Measurements from ENCODE around the gene EYS. TPM values are rescaled to one million over a fixed set of nuclear protein-coding genes. Genes with fewer than 3 reads are reported as not detected.

Gene EYS
- total RNA-seq, 2 experiments from 2014 or later = not detected

DNA sequence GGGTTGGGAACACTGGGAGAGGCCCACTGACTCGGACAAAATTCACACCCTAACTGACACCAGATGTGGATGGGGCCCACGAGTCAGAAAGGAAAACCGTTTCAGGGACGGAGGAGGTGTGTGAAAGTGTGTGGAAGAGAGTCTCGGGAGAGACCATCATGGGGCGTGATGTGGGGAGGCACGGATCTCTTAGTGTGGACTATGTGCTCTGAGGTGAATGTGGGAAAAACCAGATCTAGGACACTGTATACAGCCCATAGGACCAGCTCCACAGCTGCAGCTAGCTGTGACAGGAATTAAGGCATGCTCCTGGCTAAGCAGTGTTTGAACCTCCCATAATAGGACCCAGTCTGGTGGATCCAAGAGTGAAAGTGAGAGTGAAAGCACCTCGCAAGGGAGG lies 1380.1 kb downstream of the EYS start:
- no peak overlapping the region for H3K27ac Mint-ChIP-seq
- DNase-seq = no peak
- no peaks in the 10 kb centered on the region for H3K36me3 Mint-ChIP-seq
- H3K27me3 Mint-ChIP-seq = no peaks in the 10 kb centered on the region
- CTCF ChIA-PET = no interaction called here
- no peaks in the 10 kb centered on the region for H3K4me1 Mint-ChIP-seq
- no peak for ATAC-seq
- H3K4me3 Mint-ChIP-seq = no peak overlapping the region
- H3K9me3 Mint-ChIP-seq (ENCODE audit: low read depth) = peaks cover 4% of the 10 kb centered on the region

DNA sequence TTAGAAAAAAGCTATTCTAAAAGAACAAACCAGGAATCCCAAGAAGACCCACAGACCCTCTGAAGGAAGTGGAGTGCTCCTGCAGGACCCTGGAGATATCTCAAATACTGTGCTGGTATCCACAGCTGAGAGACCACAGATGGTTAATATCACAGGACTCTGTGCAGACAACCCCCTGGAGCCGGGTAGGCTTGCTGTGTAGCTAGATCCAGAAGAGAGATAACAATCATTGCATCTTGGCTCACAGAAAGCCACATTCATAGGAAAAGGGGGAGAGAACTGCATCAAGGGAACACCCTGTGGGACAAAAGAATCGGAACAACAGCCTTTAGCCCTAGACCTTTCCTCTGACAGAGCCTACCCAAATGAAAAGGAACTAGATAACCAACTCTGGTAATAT lies 1381.9 kb downstream of the EYS start:
- Mint-ChIP-seq H3K27me3 (no peaks in the 10 kb centered on the region), H3K36me3 (no peaks in the 10 kb centered on the region), H3K4me3 (no peak overlapping the region), H3K4me1 (no peaks in the 10 kb centered on the region), H3K9me3 (ENCODE audit: low read depth) (peaks cover 4% of the 10 kb centered on the region), H3K27ac (no peak overlapping the region)
- ATAC-seq (no peak), DNase-seq (no peak)
- CTCF ChIA-PET = no interaction called here

DNA sequence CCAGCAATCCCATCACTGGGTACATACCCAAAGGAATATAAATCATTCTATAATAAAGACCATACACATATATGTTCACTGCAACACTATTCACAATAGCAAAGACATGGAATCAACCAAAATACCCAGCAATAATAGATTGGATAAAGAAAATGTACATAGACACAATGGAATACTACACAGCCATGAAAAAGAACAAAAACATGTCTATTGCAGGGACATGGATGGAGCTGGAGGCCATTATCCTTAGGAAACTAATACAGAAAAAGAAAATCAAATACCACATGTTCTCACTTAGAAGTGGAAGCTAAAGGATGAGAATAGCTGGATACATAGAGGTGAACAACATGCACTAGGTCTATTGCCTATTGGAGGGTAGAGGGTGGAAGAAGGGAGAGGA lies 1396.8 kb downstream of the EYS start:
- CTCF ChIA-PET = no interaction called here
- no peaks in the 10 kb centered on the region for H3K4me1 Mint-ChIP-seq

DNA sequence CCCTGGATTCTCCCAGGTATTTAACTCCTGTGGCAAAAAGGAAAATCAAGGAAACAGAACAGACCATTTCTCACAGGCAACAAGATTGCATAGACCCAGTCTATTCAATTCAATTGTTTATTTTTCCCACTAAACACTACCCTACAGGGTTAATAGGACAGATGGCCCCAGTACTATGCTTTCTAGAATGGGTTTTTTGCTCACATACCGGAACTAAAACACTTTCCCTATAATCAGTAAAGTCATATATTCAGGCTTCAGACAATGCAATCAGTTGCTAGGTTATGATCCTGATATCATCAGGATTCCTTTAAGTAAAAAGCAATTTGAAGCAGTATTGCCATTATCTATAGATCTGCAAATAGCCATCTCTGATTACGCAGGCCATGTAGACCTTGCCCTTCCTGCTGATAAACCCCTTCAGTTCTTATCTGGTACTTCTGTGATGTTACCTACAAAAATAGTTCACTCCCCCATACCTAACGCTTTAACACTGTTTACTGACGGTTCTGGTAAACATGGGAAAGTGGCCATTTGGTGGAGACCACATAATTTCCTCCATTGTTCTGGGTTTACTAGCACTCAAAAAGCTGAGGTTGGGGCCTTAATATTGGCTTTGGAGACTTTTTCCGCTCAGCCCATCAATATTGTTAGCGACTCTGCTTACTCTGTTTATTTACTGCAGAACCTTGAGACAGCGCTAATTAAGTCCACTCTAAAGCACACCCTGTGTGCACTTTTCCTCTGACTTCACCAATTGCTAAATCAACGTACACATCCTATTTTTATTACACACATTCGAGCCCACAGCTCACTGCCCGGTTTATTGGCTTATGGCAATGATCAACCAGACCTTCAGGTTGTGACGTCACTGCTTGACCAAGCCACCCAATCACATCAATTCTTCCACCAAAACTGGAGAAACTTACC lies 1405.5 kb downstream of the EYS start:
- CTCF ChIA-PET = no interaction called here
- H3K4me3 Mint-ChIP-seq = no peak overlapping the region
- H3K27me3 Mint-ChIP-seq = no peaks in the 10 kb centered on the region
- ATAC-seq (no peak), DNase-seq (no peak)
- H3K27ac Mint-ChIP-seq = no peak overlapping the region
- no peaks in the 10 kb centered on the region for H3K4me1 Mint-ChIP-seq
- H3K9me3 Mint-ChIP-seq (ENCODE audit: low read depth) = peaks cover 10% of the 10 kb centered on the region
- H3K36me3 Mint-ChIP-seq = no peaks in the 10 kb centered on the region

More for the DNA sequence above, 1396.8 kb downstream of the EYS start:
- no peaks in the 10 kb centered on the region for H3K27me3 Mint-ChIP-seq
- peaks cover 17% of the 10 kb centered on the region for H3K9me3 Mint-ChIP-seq (ENCODE audit: low read depth)
- H3K27ac Mint-ChIP-seq = no peak overlapping the region
- H3K36me3 Mint-ChIP-seq = no peaks in the 10 kb centered on the region
- H3K4me3 Mint-ChIP-seq = no peak overlapping the region
- ATAC-seq (no peak), DNase-seq (no peak)

DNA sequence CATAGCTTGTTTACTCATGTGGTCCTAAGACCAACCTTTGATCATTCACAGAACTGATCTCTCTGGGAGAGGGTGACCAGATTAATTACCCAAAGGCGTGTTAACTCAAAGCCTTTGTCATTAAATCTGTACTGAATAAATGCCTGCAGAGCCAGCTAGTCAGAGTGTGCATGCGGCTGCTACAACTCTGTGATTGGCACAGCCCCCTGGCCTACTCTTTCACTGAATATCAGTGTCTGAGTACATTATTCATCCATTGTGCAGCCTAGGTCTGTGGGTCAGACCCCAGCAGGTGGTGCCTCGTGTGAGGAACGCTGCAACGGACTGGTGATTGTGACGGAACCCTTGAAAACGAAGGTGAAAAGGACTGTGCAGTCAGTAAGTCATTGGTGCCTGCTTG lies 1407.8 kb downstream of the EYS start:
- Mint-ChIP-seq H3K4me3 (no peak overlapping the region), H3K9me3 (ENCODE audit: low read depth) (peaks cover 10% of the 10 kb centered on the region), H3K4me1 (no peaks in the 10 kb centered on the region), H3K27ac (no peak overlapping the region), H3K27me3 (no peaks in the 10 kb centered on the region), H3K36me3 (no peaks in the 10 kb centered on the region)
- ATAC-seq (no peak), DNase-seq (no peak)
- CTCF ChIA-PET = interaction anchor here (1.0 kb wide), 1 partner anchor 946 kb away, joined by 3 read pairs; no protein-coding TSS in a partner anchor

DNA sequence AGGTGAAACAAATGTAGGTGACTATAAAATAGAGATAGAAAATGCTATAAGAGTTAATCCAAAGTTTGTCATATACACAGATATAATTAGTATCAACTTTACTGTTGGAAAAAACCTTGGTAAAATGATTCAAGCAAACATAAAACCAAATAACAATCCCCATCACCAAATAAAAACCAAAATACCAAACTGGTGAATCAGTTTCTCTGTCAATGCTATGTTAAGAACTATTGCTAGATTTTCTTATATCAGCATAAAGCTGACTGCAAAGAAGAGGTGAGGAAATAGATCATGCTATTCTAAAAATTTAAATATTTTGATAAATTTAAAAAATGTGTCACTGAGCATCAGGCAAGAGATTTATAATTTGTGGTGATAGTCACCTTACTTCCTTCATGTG lies 1413.0 kb downstream of the EYS start:
- Mint-ChIP-seq H3K36me3 (no peaks in the 10 kb centered on the region), H3K9me3 (ENCODE audit: low read depth) (peaks cover 3% of the 10 kb centered on the region), H3K27ac (no peak overlapping the region), H3K27me3 (no peaks in the 10 kb centered on the region), H3K4me1 (no peaks in the 10 kb centered on the region), H3K4me3 (no peak overlapping the region)
- CTCF ChIA-PET = no interaction called here
- ATAC-seq (no peak), DNase-seq (no peak)

DNA sequence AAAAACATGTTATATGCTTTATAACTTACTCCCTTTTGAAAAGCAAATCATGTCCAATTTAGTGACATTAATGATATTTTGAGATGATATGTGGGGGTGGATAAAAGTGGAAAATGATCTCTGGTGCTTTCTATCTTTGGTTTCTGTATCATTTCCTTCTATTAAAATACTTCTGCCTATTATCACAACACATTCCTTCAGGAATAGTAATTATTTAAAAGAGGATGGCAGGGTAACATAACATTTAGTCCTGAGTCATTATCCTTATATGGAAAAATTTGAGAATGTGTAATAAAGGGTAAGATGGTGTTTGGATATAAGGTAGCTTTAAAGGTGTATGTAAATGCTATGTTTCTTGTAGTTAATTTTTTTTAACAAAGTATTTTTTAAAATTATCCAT lies 1413.7 kb downstream of the EYS start:
- CTCF ChIA-PET = interaction anchor here (0.6 kb wide), 1 partner anchor 761 kb away, joined by 4 read pairs; no protein-coding TSS in a partner anchor
- no peaks in the 10 kb centered on the region for H3K36me3 Mint-ChIP-seq
- no peaks in the 10 kb centered on the region for H3K4me1 Mint-ChIP-seq
- no peaks in the 10 kb centered on the region for H3K27me3 Mint-ChIP-seq
- no peak for ATAC-seq
- no peak overlapping the region for H3K4me3 Mint-ChIP-seq
- no peak for DNase-seq
- no peak overlapping the region for H3K27ac Mint-ChIP-seq
- peaks cover 3% of the 10 kb centered on the region for H3K9me3 Mint-ChIP-seq (ENCODE audit: low read depth)

DNA sequence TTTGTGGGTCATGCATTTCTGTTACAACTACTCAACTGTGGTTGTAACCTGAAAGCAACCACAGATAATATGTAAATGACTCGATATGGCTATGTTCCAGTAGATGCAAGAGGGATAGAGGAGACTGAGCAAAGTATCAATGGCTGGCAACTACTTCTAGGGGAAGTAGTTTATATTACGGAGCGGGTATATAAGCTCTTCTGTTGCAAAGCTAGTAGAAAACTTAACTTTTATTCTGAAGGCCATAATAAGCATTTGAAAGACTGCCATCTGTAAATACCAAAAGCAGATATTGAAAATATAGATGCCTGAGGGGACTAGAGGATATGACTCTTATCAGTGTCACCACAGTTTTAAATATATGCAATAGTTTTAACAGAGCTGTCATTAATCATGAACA lies 1416.2 kb downstream of the EYS start:
- no peaks in the 10 kb centered on the region for H3K27me3 Mint-ChIP-seq
- no peaks in the 10 kb centered on the region for H3K9me3 Mint-ChIP-seq (ENCODE audit: low read depth)
- H3K4me3 Mint-ChIP-seq = no peak overlapping the region
- CTCF ChIA-PET = no interaction called here
- no peaks in the 10 kb centered on the region for H3K36me3 Mint-ChIP-seq
- ATAC-seq (no peak), DNase-seq (no peak)
- no peaks in the 10 kb centered on the region for H3K4me1 Mint-ChIP-seq
- H3K27ac Mint-ChIP-seq = no peak overlapping the region

DNA sequence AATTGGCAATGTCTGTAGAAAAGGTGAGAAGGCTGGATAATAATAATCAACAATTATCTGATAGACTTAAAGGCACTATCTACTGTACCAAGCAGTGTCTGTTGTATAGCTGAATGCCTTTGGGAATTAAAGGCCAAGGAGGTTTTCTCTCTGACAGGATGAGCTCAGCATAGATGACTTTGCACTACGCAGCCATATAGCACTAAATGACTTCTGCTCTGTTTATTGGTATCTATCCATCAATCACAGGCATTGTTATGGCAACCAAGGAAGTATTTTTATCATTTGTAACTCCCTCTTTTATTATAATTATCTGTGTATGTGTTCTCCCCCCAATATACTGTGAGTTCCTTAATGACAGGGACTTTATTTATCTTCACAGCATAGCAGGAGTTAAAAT lies 1417.1 kb downstream of the EYS start:
- H3K4me1 Mint-ChIP-seq = no peaks in the 10 kb centered on the region
- DNase-seq (no peak), ATAC-seq (no peak)
- H3K4me3 Mint-ChIP-seq = no peak overlapping the region
- H3K27ac Mint-ChIP-seq = no peak overlapping the region
- no peaks in the 10 kb centered on the region for H3K9me3 Mint-ChIP-seq (ENCODE audit: low read depth)
- H3K27me3 Mint-ChIP-seq = no peaks in the 10 kb centered on the region
- CTCF ChIA-PET = no interaction called here
- H3K36me3 Mint-ChIP-seq = no peaks in the 10 kb centered on the region

DNA sequence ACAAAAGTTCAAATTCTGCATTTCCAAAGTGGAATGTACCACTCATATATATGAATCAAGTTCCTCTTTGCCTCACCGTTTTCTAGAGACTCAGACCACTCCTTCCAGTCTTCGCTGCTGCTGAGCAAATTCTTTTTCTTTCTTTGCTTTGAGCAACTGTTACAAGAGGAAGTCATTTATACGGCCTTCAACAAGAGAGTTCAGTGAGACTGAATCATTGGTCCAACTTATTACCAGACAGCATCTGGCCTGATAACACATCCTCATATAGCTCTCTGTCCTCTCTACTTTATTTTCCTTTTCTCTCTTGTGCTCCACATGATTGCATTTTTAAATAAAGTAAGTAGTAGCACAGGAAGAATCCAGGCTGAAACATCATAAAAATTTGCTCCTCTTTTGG lies 1418.7 kb downstream of the EYS start:
- CTCF ChIA-PET = no interaction called here

DNA sequence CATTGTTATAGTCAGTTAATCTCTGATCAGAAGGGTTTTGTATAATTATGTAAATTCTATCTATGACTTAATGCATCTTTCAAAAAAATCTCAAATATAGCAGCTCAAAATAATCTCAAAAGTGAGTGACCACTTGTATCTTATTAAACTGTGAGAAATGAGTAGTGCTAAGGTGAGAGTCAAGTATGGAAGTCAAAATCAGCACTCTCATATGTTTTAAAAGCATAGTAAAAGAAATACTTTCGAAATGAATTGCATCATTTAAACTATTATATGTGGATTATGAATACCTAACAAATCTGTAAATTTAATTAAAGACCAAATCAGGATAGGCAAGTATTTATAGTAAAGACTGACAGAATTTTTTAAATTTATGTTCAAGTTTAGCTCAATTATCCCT lies 1425.9 kb downstream of the EYS start:
- CTCF ChIA-PET = no interaction called here
- ATAC-seq (no peak), DNase-seq (no peak)
- Mint-ChIP-seq H3K27me3 (no peaks in the 10 kb centered on the region), H3K4me3 (no peak overlapping the region), H3K4me1 (no peaks in the 10 kb centered on the region), H3K9me3 (ENCODE audit: low read depth) (peaks cover 5% of the 10 kb centered on the region), H3K27ac (no peak overlapping the region), H3K36me3 (no peaks in the 10 kb centered on the region)

More for the DNA sequence above, 1418.7 kb downstream of the EYS start:
- no peak overlapping the region for H3K4me3 Mint-ChIP-seq
- H3K27ac Mint-ChIP-seq = no peak overlapping the region
- no peaks in the 10 kb centered on the region for H3K27me3 Mint-ChIP-seq
- DNase-seq (no peak), ATAC-seq (no peak)
- no peaks in the 10 kb centered on the region for H3K4me1 Mint-ChIP-seq
- H3K36me3 Mint-ChIP-seq = no peaks in the 10 kb centered on the region
- H3K9me3 Mint-ChIP-seq (ENCODE audit: low read depth) = peaks cover 3% of the 10 kb centered on the region

DNA sequence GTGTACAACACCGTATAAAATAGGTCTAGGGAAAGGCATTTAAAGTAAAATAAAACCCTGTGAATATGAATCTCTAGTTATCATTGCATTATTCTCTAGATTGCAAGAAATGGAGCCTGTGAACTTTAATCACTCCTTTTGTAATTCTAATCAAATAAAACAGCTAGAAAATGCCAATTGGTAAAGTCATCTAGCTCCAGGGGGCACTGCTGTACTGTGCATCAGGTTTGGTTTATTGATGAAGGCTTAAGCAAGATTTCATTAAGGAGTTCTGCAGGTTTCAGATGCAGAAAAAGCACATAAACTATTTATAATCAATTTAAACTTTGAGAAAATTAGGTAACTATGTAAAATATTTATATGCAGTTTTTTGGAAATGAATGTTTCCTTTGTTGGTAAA lies 1426.5 kb downstream of the EYS start:
- DNase-seq = no peak

DNA sequence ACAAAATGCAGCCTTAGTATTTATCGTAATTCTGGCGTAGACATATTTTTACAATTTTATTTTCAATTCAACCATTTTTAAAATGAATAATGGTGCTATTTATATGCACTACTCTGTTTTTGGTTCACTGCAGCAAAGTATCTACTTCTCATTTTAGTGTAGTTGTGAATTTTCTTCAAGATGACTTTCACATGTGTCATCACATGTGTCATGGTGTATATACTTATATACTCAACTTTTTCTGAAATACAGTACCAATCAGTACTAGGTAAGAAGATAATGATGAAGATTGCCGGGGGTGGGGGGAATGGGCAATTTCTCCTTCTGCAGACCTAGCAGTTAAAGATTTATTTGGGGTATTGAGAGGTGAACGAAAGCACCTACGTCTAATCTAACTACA lies 1436.9 kb downstream of the EYS start:
- Mint-ChIP-seq H3K36me3 (no peaks in the 10 kb centered on the region), H3K4me1 (no peaks in the 10 kb centered on the region), H3K4me3 (no peak overlapping the region), H3K9me3 (ENCODE audit: low read depth) (no peaks in the 10 kb centered on the region), H3K27ac (no peak overlapping the region), H3K27me3 (no peaks in the 10 kb centered on the region)
- ATAC-seq (no peak), DNase-seq (no peak)
- CTCF ChIA-PET = no interaction called here

More for the DNA sequence above, 1426.5 kb downstream of the EYS start:
- ATAC-seq = no peak
- Mint-ChIP-seq H3K9me3 (ENCODE audit: low read depth) (peaks cover 8% of the 10 kb centered on the region), H3K4me1 (no peaks in the 10 kb centered on the region), H3K27ac (no peak overlapping the region), H3K36me3 (no peaks in the 10 kb centered on the region), H3K27me3 (no peaks in the 10 kb centered on the region), H3K4me3 (no peak overlapping the region)
- CTCF ChIA-PET = no interaction called here

DNA sequence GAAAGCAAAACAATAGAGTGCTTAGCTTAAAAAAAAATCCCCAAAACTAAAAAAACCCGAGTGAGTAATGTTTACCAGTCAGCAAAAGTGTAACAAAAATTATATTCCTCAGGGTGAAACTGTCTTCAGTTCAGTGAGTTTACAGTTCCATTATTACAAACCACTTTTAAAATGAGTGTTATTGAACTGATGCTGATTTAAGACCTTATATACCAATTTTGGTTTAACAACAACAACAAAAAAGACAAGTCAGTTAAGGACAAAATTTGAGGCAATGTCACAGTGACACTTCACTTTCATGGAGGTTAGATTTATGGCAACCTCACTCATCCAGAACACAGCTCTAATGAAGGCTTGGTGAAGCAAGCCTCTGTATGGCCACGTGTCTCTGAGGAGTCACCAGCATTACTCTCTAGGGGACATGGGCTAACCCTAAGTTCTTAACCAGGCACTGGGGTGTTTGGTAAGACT lies 1440.6 kb downstream of the EYS start:
- ATAC-seq (no peak), DNase-seq (no peak)
- no peak overlapping the region for H3K27ac Mint-ChIP-seq
- no peaks in the 10 kb centered on the region for H3K36me3 Mint-ChIP-seq
- CTCF ChIA-PET = no interaction called here
- H3K4me1 Mint-ChIP-seq = no peaks in the 10 kb centered on the region
- H3K9me3 Mint-ChIP-seq (ENCODE audit: low read depth) = no peaks in the 10 kb centered on the region
- H3K4me3 Mint-ChIP-seq = no peak overlapping the region
- no peaks in the 10 kb centered on the region for H3K27me3 Mint-ChIP-seq
